IgD-negative memory B cell (primary cell): ENCODE data around the gene HAPLN1. TPM values are rescaled to one million over a fixed set of nuclear protein-coding genes. Genes with fewer than 3 reads are reported as not detected.

Experiments
- H3K27ac Mint-ChIP-seq, 3 donors: one replicate each; pipeline ENCODE4 v1.8.0; 2020 to 2022; ENCODE audit warnings: mild to moderate bottlenecking in 3 of 3, mixed read lengths in 3 of 3, moderate library complexity in 1 of 3
- H3K27me3 Mint-ChIP-seq: one replicate; pipeline ENCODE4 v1.8.0; 2021; ENCODE audit warnings: mixed read lengths
- H3K36me3 Mint-ChIP-seq: one replicate; pipeline ENCODE4 v1.8.0; 2020; ENCODE audit warnings: mild to moderate bottlenecking, mixed read lengths
- H3K4me1 Mint-ChIP-seq, 3 donors: one replicate each; pipeline ENCODE4 v1.8.0; 2020 to 2022; ENCODE audit warnings: mixed read lengths in 3 of 3, mild to moderate bottlenecking in 1 of 3
- H3K4me3 Mint-ChIP-seq, 4 donors: one replicate each; pipeline ENCODE4 v1.8.0; 2020 to 2022; ENCODE audit warnings: mild to moderate bottlenecking in 4 of 4, mixed read lengths in 4 of 4, moderate library complexity in 3 of 4
- H3K9me3 Mint-ChIP-seq, 3 donors: one replicate each; pipeline ENCODE4 v1.8.0; 2020 to 2021; ENCODE audit warnings: mixed read lengths in 3 of 3, mild to moderate bottlenecking in 1 of 3
- polyA plus RNA-seq: library from polyadenylated mRNA; unstranded; fragments of 300-500 nt; fragmentation: Illumina TruSeq; gene quantifications from one replicate; pipeline ENCODE4 v1.2.3, GENCODE V29; 2021

Gene HAPLN1
- polyA plus RNA-seq, 1 donor from 2014 or later = not detected

- Mint-ChIP-seq H3K9me3 (no peaks in the 10 kb centered on the region), H3K36me3 (no peaks in the 10 kb centered on the region), H3K27ac (no peak overlapping the region), H3K27me3 (no peaks in the 10 kb centered on the region), H3K4me3 (no peak overlapping the region), H3K4me1 (no peaks in the 10 kb centered on the region)
These were observed 30.8 kb downstream of the HAPLN1 start for GRCh38 chr5:83689881-83690280.

DNA sequence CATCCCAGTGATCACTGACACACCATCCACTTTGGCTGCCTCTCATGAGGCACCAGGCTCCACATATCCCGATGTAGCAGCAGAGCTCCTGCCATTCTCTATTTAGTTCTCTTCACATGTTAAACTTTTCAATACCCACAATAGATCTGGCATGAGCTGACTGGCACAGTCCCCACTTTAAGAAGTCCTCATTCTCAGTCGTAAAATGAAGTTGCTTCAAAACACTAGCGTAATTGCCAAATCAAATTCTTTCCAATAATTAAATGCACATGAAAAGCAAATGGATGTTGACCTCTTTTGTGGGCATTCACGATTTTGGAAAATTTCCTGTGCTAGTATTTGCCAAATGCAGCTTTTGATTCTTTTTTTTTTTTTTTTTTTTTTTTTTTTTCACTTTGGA is 32.4 kb downstream of the HAPLN1 start:
- Mint-ChIP-seq H3K4me1 (no peaks in the 10 kb centered on the region), H3K9me3 (no peaks in the 10 kb centered on the region), H3K27ac (no peak overlapping the region), H3K36me3 (no peaks in the 10 kb centered on the region), H3K27me3 (no peaks in the 10 kb centered on the region), H3K4me3 (no peak overlapping the region)

DNA sequence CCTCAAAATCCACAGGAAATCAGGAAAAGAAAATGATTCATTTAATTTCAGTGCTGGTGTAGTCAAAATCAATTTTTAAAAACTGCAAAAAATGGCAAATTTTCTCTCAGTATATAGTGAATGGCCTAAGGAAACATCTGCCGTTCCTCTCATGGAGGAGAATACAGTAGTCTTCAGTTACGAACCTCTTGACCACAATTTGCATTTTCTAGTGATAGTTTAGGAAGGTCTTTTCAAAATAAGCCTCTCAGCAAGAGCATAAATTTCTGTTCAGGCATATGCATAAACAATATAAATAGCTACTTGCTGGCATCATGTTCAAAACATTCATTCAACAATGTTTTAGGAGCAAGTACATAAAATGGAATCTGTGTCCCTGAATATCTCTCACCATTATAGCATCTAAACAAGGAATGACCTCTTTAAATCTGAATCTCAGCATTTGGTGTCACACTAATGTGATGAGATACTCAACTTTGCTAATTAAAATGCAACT is 33.5 kb downstream of the HAPLN1 start:
- H3K27me3 Mint-ChIP-seq = no peaks in the 10 kb centered on the region
- no peak overlapping the region for H3K4me3 Mint-ChIP-seq
- no peaks in the 10 kb centered on the region for H3K36me3 Mint-ChIP-seq

DNA sequence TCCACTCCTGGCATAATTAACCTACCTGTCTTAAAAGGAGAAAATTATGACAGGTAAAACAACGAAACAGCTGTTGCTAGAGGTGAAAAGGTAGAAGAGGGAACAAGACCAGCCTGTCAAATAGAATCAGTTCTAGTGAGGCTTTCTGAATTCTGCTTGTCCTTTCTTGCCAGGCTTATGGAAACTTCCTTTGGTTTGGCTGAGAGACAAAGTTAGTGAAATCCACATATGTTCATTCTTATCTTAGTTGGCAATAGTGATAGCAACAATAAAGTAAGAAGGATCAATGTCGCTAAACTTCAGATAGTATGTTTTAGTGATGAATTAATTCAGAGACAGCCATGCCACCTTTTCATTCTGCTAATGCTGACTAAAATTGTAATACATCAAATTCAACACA is 34.4 kb downstream of the HAPLN1 start:
- Mint-ChIP-seq H3K9me3 (no peaks in the 10 kb centered on the region), H3K27ac (no peak overlapping the region), H3K27me3 (no peaks in the 10 kb centered on the region), H3K4me3 (no peak overlapping the region), H3K4me1 (no peaks in the 10 kb centered on the region), H3K36me3 (no peaks in the 10 kb centered on the region)

More for the DNA sequence above, 33.5 kb downstream of the HAPLN1 start:
- Mint-ChIP-seq H3K9me3 (no peaks in the 10 kb centered on the region), H3K4me1 (no peaks in the 10 kb centered on the region), H3K27ac (no peak overlapping the region)

GRCh38 chr5:83683836-83684235 is 36.8 kb downstream of the HAPLN1 start:
- H3K36me3 Mint-ChIP-seq = no peaks in the 10 kb centered on the region
- H3K27ac Mint-ChIP-seq = no peak overlapping the region
- H3K27me3 Mint-ChIP-seq = no peaks in the 10 kb centered on the region
- H3K4me3 Mint-ChIP-seq = no peak overlapping the region
- H3K4me1 Mint-ChIP-seq = no peaks in the 10 kb centered on the region
- no peaks in the 10 kb centered on the region for H3K9me3 Mint-ChIP-seq

- Mint-ChIP-seq H3K4me3 (no peak overlapping the region), H3K27me3 (no peaks in the 10 kb centered on the region), H3K9me3 (peaks cover 0 to 3% (median 0%) of the 10 kb centered on the region in 3 donors), H3K36me3 (no peaks in the 10 kb centered on the region), H3K4me1 (peaks cover 0 to 3% (median 0%) of the 10 kb centered on the region in 3 donors), H3K27ac (no peak overlapping the region)
These were observed 48.0 kb downstream of the HAPLN1 start for GRCh38 chr5:83672646-83673045.

GRCh38 chr5:83672158-83672557 is 48.5 kb downstream of the HAPLN1 start:
- Mint-ChIP-seq H3K36me3 (no peaks in the 10 kb centered on the region), H3K27ac (no peak overlapping the region), H3K27me3 (no peaks in the 10 kb centered on the region), H3K4me1 (peaks cover 0 to 3% (median 0%) of the 10 kb centered on the region in 3 donors), H3K4me3 (no peak overlapping the region), H3K9me3 (peaks cover 0 to 3% (median 0%) of the 10 kb centered on the region in 3 donors)

GRCh38 chr5:83665631-83666030 is 55.0 kb downstream of the HAPLN1 start:
- Mint-ChIP-seq H3K27ac (no peak overlapping the region), H3K4me1 (no peaks in the 10 kb centered on the region), H3K27me3 (no peaks in the 10 kb centered on the region), H3K36me3 (no peaks in the 10 kb centered on the region), H3K4me3 (no peak overlapping the region), H3K9me3 (peaks cover 0 to 1% (median 0%) of the 10 kb centered on the region in 3 donors)

DNA sequence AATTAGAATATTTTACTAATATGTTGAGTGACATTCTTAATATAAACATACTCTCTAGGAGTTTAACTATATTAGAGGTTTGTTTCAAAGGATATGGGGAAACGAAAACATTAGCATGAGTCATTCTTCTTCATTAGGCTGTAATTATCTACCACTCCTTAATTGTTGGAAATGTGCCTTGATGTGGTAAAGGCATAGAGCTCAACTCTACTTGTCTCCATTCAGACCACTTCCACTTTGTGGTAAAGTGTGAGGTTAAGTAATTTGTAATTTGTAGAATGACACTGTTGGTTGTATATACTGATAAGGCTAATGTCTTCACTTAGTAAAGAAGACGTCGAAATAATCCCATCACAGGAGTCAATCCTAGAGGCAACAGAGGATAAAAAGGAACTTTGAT is 58.1 kb downstream of the HAPLN1 start:
- Mint-ChIP-seq H3K4me1 (no peaks in the 10 kb centered on the region), H3K4me3 (no peak overlapping the region), H3K27me3 (no peaks in the 10 kb centered on the region), H3K36me3 (no peaks in the 10 kb centered on the region), H3K9me3 (no peaks in the 10 kb centered on the region), H3K27ac (no peak overlapping the region)

GRCh38 chr5:83657807-83658525 is 62.7 kb downstream of the HAPLN1 start:
- no peak overlapping the region for H3K4me3 Mint-ChIP-seq
- peaks cover 0 to 2% (median 0%) of the 10 kb centered on the region in 3 donors for H3K4me1 Mint-ChIP-seq
- no peak overlapping the region for H3K27ac Mint-ChIP-seq
- peaks cover 0 to 2% (median 1%) of the 10 kb centered on the region in 3 donors for H3K9me3 Mint-ChIP-seq
- no peaks in the 10 kb centered on the region for H3K27me3 Mint-ChIP-seq
- H3K36me3 Mint-ChIP-seq = peaks cover 2% of the 10 kb centered on the region

DNA sequence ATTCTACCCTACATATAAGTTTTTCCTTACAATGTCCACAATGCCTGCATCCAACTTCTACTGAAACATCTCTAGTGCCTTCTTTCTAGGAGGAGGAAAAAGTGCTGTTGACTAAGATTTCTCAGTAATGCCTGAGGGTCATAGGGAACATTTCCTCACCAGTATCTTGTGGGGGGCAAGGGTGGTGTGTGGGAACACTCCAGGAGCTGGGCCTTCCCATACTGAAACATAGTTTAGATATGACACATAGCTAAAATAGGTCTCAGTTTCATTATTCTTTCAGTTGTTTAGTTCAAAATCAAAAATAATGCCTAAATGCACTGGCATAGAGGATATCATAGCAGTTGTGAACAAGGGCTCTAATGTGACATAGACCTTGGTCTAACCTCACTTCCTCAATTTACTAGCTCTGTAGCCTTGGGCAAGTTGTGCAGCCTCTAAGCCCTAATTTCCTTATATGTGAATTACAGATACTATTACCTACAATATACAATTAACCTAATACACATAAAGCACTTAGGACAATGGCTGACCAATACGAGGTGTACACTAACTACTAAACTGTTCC is 66.1 kb downstream of the HAPLN1 start:
- H3K4me1 Mint-ChIP-seq = peaks cover 0 to 2% (median 0%) of the 10 kb centered on the region in 3 donors
- H3K9me3 Mint-ChIP-seq = peaks cover 0 to 2% (median 1%) of the 10 kb centered on the region in 3 donors
- H3K36me3 Mint-ChIP-seq = peaks cover 2% of the 10 kb centered on the region
- H3K27me3 Mint-ChIP-seq = no peaks in the 10 kb centered on the region
- no peak overlapping the region for H3K27ac Mint-ChIP-seq
- no peak overlapping the region for H3K4me3 Mint-ChIP-seq

DNA sequence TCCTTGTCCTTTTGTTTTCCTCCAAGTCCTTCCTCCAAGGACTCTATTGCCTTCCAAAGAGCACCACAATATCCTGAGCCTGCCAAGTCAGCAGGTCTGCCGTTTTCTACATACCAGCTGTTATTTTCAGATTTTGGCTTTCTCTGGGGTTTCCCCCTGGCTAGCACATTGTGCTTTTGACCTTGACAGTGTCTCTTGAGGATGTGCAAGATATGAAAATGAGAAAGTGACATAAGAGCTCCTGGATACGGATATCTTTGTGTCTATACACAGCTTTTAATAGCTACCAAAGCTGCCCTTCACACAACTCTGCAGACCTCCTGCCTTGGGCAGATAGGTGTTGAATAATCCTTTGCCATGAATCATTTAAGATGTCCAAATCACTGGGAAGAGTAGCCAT is 67.0 kb downstream of the HAPLN1 start:
- H3K4me3 Mint-ChIP-seq = no peak overlapping the region
- peaks cover 2% of the 10 kb centered on the region for H3K36me3 Mint-ChIP-seq
- peaks cover 0 to 2% (median 0%) of the 10 kb centered on the region in 3 donors for H3K4me1 Mint-ChIP-seq
- H3K27ac Mint-ChIP-seq = no peak overlapping the region
- H3K27me3 Mint-ChIP-seq = no peaks in the 10 kb centered on the region
- H3K9me3 Mint-ChIP-seq = peaks cover 0 to 2% (median 1%) of the 10 kb centered on the region in 3 donors

DNA sequence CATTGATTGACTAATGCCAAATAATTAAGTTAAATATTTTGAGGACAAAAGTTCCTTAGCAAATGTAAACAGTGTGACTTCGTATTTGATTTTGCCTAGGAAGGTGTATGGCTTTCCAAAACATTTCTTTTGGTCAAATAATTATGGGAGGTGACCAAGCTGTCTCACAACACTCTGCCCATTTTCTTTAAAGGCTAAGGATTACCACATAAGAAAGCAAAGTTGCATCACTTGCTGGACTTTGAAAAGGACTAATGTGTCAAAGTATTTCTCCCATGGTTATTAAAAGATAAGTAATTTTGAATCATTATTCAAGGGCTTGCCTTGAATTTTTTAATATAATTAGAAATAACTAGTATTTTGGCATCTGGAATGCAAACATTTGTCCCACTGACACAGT is 74.7 kb downstream of the HAPLN1 start:
- no peaks in the 10 kb centered on the region for H3K4me1 Mint-ChIP-seq

GRCh38 chr5:83644301-83644700 is 76.4 kb downstream of the HAPLN1 start:
- peaks cover 0 to 3% (median 0%) of the 10 kb centered on the region in 3 donors for H3K9me3 Mint-ChIP-seq
- H3K4me1 Mint-ChIP-seq = no peaks in the 10 kb centered on the region
- H3K36me3 Mint-ChIP-seq = no peaks in the 10 kb centered on the region
- no peak overlapping the region for H3K27ac Mint-ChIP-seq
- no peaks in the 10 kb centered on the region for H3K27me3 Mint-ChIP-seq
- H3K4me3 Mint-ChIP-seq = no peak overlapping the region

More for the DNA sequence above, 74.7 kb downstream of the HAPLN1 start:
- peaks cover 0 to 3% (median 0%) of the 10 kb centered on the region in 3 donors for H3K9me3 Mint-ChIP-seq
- H3K36me3 Mint-ChIP-seq = no peaks in the 10 kb centered on the region
- no peak overlapping the region for H3K4me3 Mint-ChIP-seq
- no peaks in the 10 kb centered on the region for H3K27me3 Mint-ChIP-seq
- H3K27ac Mint-ChIP-seq = no peak overlapping the region

DNA sequence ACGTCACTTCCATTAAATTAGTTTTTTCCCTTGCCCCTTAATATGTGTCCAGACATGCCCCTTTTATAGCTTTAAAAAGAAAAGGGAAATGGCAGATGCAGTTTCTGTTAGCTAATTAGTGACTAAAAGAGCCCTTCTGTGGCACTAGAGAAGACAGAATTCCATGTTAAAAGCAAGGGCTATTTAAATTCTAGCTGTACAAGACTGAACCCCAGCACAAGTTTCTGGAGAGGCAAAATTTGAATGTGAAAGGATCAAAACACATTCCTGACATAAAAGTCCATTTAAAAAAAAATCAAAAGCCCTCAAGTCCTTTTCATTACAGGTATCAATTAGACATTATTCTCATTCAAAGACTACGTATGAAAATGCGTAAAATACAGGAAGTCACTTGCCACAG is 78.7 kb downstream of the HAPLN1 start:
- peak overlapping the region in 1 of 3 donors; percentile 47 for H3K27ac Mint-ChIP-seq
- no peaks in the 10 kb centered on the region for H3K4me1 Mint-ChIP-seq
- no peaks in the 10 kb centered on the region for H3K36me3 Mint-ChIP-seq
- H3K9me3 Mint-ChIP-seq = peaks cover 0 to 3% (median 0%) of the 10 kb centered on the region in 3 donors
- no peaks in the 10 kb centered on the region for H3K27me3 Mint-ChIP-seq
- H3K4me3 Mint-ChIP-seq = no peak overlapping the region

GRCh38 chr5:83639911-83640310 is 80.7 kb downstream of the HAPLN1 start:
- Mint-ChIP-seq H3K9me3 (peaks cover 0 to 3% (median 0%) of the 10 kb centered on the region in 3 donors), H3K4me1 (no peaks in the 10 kb centered on the region), H3K27ac (no peak overlapping the region), H3K4me3 (no peak overlapping the region), H3K36me3 (no peaks in the 10 kb centered on the region), H3K27me3 (no peaks in the 10 kb centered on the region)
